HepG2 (cell line): ENCODE measurements around the gene RPTOR. TPM values are rescaled to one million over a fixed set of nuclear protein-coding genes. Genes with fewer than 3 reads are reported as not detected.

ENCODE experiments used
- AGO2 ChIP-seq: fragments of 200-400 bp; formaldehyde crosslinking; optimal IDR thresholded peaks from 2 replicates; pipeline ENCODE3; 2017; ENCODE audit warnings: mild to moderate bottlenecking, low read depth, low read length, moderate library complexity
- FIP1L1 ChIP-seq: fragments of 200-400 bp; formaldehyde crosslinking; IDR thresholded peaks from 2 replicates; pipeline ENCODE4 v1.6.1; 2018; ENCODE audit warnings: low read depth, mild to moderate bottlenecking, low read length, moderate library complexity, borderline replicate concordance; ENCODE audit not compliant: insufficient read depth
- KLF15 ChIP-seq: sonication (generic); formaldehyde crosslinking; IDR thresholded peaks from 2 replicates; pipeline ENCODE4 v1.8.1; 2023; ENCODE audit warnings: borderline replicate concordance, mild to moderate bottlenecking, inconsistent platforms, missing genetic modification reagents, mixed read lengths
- MLXIP ChIP-seq: sonication (generic); formaldehyde crosslinking; IDR thresholded peaks from 2 replicates; pipeline ENCODE4 v1.9.0; 2021; ENCODE audit warnings: missing genetic modification reagents, borderline replicate concordance
- ZBTB2 ChIP-seq: sonication (generic); formaldehyde crosslinking; IDR thresholded peaks from 2 replicates; pipeline ENCODE4 v1.8.0; 2022; ENCODE audit warnings: low read depth, missing genetic modification reagents
- ZBTB40 ChIP-seq, 2 experiments: fragments of 450-650 bp in 1 of 2; sonication (generic) in 1 of 2; formaldehyde crosslinking in 1 of 2; IDR thresholded peaks; 2 replicates each; pipeline versions ENCODE4 v1.6.1 to v1.8.0; 2016 to 2022; ENCODE audit warnings: antibody characterized with exemption in 1 of 2, mild to moderate bottlenecking in 1 of 2, missing genetic modification reagents in 1 of 2
- ZBTB43 ChIP-seq: sonication (generic); formaldehyde crosslinking; conservative IDR thresholded peaks from 2 replicates; pipeline ENCODE4 v1.4.0; 2020; ENCODE audit warnings: missing genetic modification reagents
- ZNF17 ChIP-seq: sonication (generic); formaldehyde crosslinking; IDR thresholded peaks from 2 replicates; pipeline ENCODE4 v1.5.0; 2020; ENCODE audit warnings: mild to moderate bottlenecking, missing genetic modification reagents
- ZNF180 ChIP-seq: sonication (generic); formaldehyde crosslinking; IDR thresholded peaks from 2 replicates; pipeline ENCODE4 v1.4.0; 2020; ENCODE audit warnings: low read depth, missing genetic modification reagents, borderline replicate concordance
- ZNF572 ChIP-seq: sonication (generic); formaldehyde crosslinking; IDR thresholded peaks from 2 replicates; pipeline ENCODE4 v1.5.1; 2020; ENCODE audit warnings: mild to moderate bottlenecking, missing genetic modification reagents
- ZNF781 ChIP-seq: sonication (generic); formaldehyde crosslinking; IDR thresholded peaks from 2 replicates; pipeline ENCODE4 v1.5.1; 2020; ENCODE audit warnings: borderline replicate concordance, mild to moderate bottlenecking, missing genetic modification reagents; ENCODE audit errors: not compliant biosample characterization
- ZSCAN21 ChIP-seq: sonication (generic); formaldehyde crosslinking; IDR thresholded peaks from 2 replicates; pipeline ENCODE4 v1.8.0; 2022; ENCODE audit warnings: mild to moderate bottlenecking, missing genetic modification reagents, moderate library complexity, borderline replicate concordance
- polyA plus RNA-seq, 8 experiments: library from polyadenylated mRNA; depleted of rRNA in 3 of 8; stranded (reverse) in 7 of 8; unstranded in 1 of 8; fragments of >200 nt; fragmentation: Illumina TruSeq in 4 of 8; extraction: Trizol in 4 of 8; gene quantifications; 2 replicates each; pipeline versions ENCODE4 v1.2.1 to v1.2.3, GENCODE V29; 2011 to 2016; ENCODE audit warnings: low read depth in 4 of 8, missing spikeins in 1 of 8, mixed read lengths in 1 of 8; ENCODE audit not compliant: insufficient read depth in 1 of 8
- total RNA-seq, 5 experiments: library from RNA; depleted of rRNA; stranded (reverse); fragments of >200 nt; fragmentation: Illumina TruSeq; extraction: Trizol; gene quantifications; 2 replicates each; pipeline ENCODE4 v1.2.3, GENCODE V29; 2016; ENCODE audit warnings: low read depth in 1 of 5

The RPTOR gene
- total and polyA plus RNA-seq, 2 of the 13 experiments (the other 11 are each of a cell fraction or from before 2014, with no cell fraction given): 6.6 to 25.3 TPM

GRCh38 chr17:80667462-80668277 lies 123.0 kb downstream of the RPTOR start (continued):
- TF ChIP-seq ZBTB40 (IDR thresholded peaks at IDR 0.05) (no peak), ZBTB40 (CRISPR knock-in tag; IDR thresholded peaks at IDR 0.05) (no peak; the same call in 1 of the 2 replicates), AGO2 (no peak), ZNF17 (no peak), ZNF781 (CRISPR knock-in tag) (no peak), KLF15 (CRISPR knock-in tag) (no peak), ZNF572 (CRISPR knock-in tag) (no peak), ZSCAN21 (no peak), ZBTB2 (CRISPR knock-in tag) (no peak), FIP1L1 (no peak), ZBTB43 (CRISPR knock-in tag) (no peak), ZNF180 (no peak), MLXIP (CRISPR knock-in tag) (no peak)
